ENCODE results near the gene ACR. TPM values are rescaled to one million over a fixed set of nuclear protein-coding genes. Genes with fewer than 3 reads are reported as not detected.

Gene ACR
- total RNA-seq, 3 donors from 2014 or later = 0.41 to 1.4 (median 0.43) TPM

DNA sequence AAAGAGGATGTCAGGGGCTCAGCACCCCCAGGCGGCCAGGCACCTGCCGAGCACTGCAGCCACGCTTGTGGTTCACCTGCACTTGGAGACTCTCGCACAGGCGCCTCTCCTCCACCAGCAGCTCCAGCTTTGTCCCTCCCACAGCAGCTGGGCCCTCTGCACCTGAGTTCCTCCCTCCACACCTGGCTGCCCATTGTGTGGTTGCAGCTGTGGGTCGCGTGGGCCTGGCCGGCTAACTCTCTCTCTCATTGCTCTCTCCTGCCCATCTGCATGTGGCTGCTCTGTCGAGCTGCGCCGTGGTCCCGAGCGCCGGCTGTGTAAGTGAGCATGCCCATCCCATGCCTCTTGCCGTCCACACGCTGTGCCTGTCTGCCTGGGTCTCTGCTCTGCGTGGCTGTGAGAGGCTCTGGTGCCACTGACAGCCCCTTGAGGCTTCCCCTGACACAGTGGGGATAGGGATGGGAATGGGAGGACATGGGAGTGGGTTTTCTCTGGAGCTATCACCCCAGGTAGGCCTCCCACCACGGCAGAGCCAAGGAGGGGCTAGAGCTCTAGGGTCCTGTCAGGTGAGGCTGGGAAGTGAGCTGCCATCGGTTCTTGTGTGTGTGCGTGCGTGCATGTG lies 8.5 kb upstream of the ACR start:
- TF ChIP-seq, protein P1, sequence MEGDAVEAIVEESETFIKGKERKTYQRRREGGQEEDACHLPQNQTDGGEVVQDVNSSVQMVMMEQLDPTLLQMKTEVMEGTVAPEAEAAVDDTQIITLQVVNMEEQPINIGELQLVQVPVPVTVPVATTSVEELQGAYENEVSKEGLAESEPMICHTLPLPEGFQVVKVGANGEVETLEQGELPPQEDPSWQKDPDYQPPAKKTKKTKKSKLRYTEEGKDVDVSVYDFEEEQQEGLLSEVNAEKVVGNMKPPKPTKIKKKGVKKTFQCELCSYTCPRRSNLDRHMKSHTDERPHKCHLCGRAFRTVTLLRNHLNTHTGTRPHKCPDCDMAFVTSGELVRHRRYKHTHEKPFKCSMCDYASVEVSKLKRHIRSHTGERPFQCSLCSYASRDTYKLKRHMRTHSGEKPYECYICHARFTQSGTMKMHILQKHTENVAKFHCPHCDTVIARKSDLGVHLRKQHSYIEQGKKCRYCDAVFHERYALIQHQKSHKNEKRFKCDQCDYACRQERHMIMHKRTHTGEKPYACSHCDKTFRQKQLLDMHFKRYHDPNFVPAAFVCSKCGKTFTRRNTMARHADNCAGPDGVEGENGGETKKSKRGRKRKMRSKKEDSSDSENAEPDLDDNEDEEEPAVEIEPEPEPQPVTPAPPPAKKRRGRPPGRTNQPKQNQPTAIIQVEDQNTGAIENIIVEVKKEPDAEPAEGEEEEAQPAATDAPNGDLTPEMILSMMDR (IDR thresholded peaks at IDR 0.05) = no peak
- H3K4me3 ChIP-seq = no peak overlapping the region
- H3K9me3 ChIP-seq = no peaks in the 10 kb centered on the region
- ATAC-seq (no peak), DNase-seq (peak in 2 of 3 donors; percentile 24 to 46)
- no peaks in the 10 kb centered on the region for H3K36me3 ChIP-seq (ENCODE audit: low read depth)
- H3K4me1 ChIP-seq (ENCODE audit: low read depth) = no peaks in the 10 kb centered on the region
- intact Hi-C loops (cut with DNase I, micrococcal nuclease) = no loop called here

DNA sequence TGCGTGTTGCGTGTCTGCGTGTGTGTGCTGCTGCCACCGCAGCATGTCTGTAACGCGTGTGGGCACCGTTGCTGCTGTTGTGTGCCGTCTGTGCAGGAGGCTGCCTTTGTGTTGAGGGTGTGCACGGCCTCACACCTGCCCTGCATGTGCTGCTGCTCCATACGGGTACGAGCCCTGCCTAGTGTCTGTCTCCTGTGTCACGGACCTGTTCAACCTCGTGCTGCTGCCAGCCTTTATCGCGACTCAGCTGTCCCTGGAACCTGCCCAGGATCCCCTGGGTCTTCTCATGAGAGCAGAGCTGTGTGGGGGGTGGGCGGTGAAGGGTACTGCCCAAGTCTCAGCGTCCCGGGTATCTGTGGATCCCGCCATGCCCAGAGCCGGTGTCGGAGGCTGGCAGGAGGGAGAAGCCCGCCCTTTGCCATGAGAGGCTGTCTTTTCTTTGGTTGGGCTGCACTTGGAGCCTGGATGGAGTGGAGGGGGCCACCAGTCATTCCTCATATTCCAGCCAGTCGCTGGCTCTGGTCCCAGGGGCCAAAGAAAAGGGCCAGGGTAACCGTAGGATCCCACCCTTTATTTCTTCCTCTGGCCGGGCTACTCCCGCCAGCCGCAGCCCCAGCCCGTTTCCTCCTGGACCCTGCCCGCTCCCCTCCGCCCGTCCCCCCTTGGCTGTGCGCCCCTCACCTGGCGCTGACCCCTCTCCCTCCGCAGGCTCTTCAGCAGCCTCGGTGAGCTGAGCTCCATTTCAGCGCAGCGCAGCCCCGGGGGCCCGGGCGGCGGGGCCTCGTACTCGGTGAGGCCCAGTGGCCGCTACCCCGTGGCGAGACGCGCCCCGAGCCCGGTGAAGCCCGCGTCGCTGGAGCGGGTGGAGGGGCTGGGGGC lies 7.8 kb upstream of the ACR start:
- no peak for ATAC-seq
- Histone ChIP-seq H3K4me3 (no peak overlapping the region), H3K36me3 (ENCODE audit: low read depth) (no peaks in the 10 kb centered on the region), H3K4me1 (ENCODE audit: low read depth) (no peaks in the 10 kb centered on the region), H3K9me3 (no peaks in the 10 kb centered on the region)
- DNase-seq = peak in 1 of 3 donors; percentile 22
- intact Hi-C loops (cut with DNase I, micrococcal nuclease) = no loop called here
- TF ChIP-seq, protein P1 (IDR thresholded peaks at IDR 0.05) = no peak

DNA sequence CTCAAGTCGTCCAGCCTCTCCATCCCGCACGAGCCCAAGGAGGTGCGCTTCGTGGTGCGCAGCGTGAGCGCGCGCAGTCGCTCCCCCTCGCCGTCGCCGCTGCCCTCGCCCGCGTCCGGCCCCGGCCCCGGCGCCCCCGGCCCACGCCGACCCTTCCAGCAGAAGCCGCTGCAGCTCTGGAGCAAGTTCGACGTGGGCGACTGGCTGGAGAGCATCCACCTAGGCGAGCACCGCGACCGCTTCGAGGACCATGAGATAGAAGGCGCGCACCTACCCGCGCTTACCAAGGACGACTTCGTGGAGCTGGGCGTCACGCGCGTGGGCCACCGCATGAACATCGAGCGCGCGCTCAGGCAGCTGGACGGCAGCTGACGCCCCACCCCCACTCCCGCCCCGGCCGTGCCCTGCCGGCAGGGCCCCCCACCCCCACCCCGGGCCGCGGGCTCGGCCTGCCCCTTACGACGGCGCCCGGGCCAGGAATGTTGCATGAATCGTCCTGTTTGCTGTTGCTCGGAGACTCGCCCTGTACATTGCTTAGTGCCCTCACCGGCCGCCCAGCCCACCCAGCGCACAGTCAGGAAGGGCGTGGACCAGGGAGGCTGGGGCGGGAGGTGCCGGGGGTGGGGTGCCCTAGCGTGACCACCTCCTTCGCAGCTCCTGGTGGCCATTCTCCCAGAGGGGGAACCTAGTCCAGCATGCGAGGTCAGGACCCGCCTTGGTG lies 6.9 kb upstream of the ACR start:
- TF ChIP-seq, protein P1 (IDR thresholded peaks at IDR 0.05) = no peak
- H3K4me3 ChIP-seq = no peak overlapping the region
- intact Hi-C loops (cut with DNase I, micrococcal nuclease) = no loop called here
- no peaks in the 10 kb centered on the region for H3K4me1 ChIP-seq (ENCODE audit: low read depth)
- no peaks in the 10 kb centered on the region for H3K9me3 ChIP-seq
- no peaks in the 10 kb centered on the region for H3K36me3 ChIP-seq (ENCODE audit: low read depth)
- peak; percentile 6 for ATAC-seq
- peak in 1 of 3 donors; percentile 34 for DNase-seq

DNA sequence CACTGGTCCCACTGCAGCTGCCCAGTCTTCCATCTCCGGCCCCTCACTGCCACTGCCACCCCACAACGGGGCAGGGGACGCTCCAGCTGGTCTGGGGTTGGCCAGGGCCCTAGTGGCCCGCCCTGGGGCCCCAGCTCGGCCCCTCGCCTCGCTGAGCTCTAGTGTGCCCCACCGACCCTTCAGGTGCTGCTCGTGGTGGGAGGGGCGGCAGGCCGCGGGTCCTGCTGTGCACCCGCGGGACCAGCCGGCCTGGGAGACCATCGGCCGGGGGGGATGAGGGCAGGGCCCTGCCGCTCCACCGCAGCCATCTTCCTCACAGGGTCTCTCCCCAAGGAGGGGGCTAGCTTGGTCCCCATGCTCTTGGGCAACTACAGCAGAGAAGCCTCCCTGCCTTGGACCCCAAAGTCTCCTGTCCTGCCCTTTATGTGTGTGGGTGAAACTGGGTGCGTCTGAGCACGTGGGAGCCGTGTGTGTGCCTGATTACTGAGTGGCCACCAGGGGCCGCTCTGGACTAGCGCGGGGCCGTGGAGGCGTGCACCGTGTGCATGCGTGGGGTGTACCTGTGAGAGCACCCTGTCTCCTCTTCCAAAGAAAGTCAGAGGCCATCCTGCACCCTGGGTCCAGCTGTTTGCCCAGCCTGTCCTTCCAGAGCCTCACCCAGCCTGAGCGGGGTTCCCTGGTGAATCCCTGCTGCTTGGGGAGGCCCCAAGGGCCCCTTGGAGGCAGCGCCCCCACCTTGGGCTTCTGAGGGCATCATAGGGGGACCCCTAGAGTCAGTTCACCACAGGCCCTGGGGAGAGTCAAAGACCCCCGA lies 6.0 kb upstream of the ACR start:
- Histone ChIP-seq H3K4me1 (ENCODE audit: low read depth) (no peaks in the 10 kb centered on the region), H3K9me3 (no peaks in the 10 kb centered on the region), H3K4me3 (no peak overlapping the region), H3K36me3 (ENCODE audit: low read depth) (no peaks in the 10 kb centered on the region)
- TF ChIP-seq, protein P1 (IDR thresholded peaks at IDR 0.05) = peak; percentile 74
- intact Hi-C loops (cut with DNase I, micrococcal nuclease) = no loop called here
- peak in 2 of 3 donors; percentile 53 to 64 for DNase-seq
- peak; percentile 87 for ATAC-seq

DNA sequence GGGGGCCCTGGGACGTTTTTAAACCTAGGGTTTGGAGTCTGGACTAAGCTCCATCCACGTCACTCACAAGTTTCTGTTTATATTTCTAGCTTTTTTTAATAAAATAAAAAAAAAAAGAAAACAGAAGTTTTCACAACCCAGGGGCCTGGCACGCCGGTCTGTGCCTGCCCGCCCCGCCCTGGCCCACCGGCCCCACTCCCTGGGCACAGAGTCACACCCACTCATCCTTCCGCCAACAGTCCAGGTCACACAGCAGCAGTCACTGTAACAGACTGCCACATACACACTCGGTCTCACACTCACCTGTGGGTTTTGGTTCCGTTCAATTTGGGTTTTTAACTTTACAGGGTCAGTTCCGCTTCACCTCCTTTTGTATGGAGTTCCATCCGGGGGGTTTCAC lies 5.3 kb upstream of the ACR start:
- TF ChIP-seq, protein P1 (IDR thresholded peaks at IDR 0.05) = no peak
- DNase-seq = no peak
- no peaks in the 10 kb centered on the region for H3K9me3 ChIP-seq

More for the DNA sequence above, 5.3 kb upstream of the ACR start:
- Histone ChIP-seq H3K4me1 (ENCODE audit: low read depth) (no peaks in the 10 kb centered on the region), H3K4me3 (no peak overlapping the region), H3K36me3 (ENCODE audit: low read depth) (no peaks in the 10 kb centered on the region)
- intact Hi-C loops (cut with DNase I, micrococcal nuclease) = no loop called here
- no peak for ATAC-seq

Measured in mucosa of descending colon (tissue), 3 donors.